Right lobe of liver (tissue), 6 donors: ENCODE data around the gene MMP13. TPM values are rescaled to one million over a fixed set of nuclear protein-coding genes. Genes with fewer than 3 reads are reported as not detected.
"Not testable (repeated sequence)": the region's sequence is repeated elsewhere in the genome, so short reads cannot be mapped to it uniquely, and the experiment has no call there.

Experiments
- ATAC-seq, 4 donors: fragments of 200-7000 bp; cut with Tn5 transposase; one replicate each; pipeline ENCODE4 v1.9.1; 2020; ENCODE audit warnings: mild to moderate bottlenecking in 4 of 4, moderate library complexity in 4 of 4
- DNase-seq, 3 donors: peaks; one replicate each; pipeline ENCODE4 v3.0.0-alpha.2; 2020
- H3K27ac ChIP-seq, 3 donors: fragments of 200-600 bp; one replicate each; pipeline ENCODE4 v1.8.0; 2022
- H3K27me3 ChIP-seq, 2 donors: fragments of 200-600 bp; one replicate each; pipeline ENCODE4 v1.8.0; 2022
- H3K36me3 ChIP-seq, 4 donors: fragments of 200-600 bp; sonication (generic) in 1 of 4; one replicate each; pipeline versions ENCODE4 v1.5.1 to v1.8.0; 2017 to 2022; ENCODE audit warnings: control low read depth in 1 of 4
- H3K4me1 ChIP-seq, 4 donors: fragments of 200-600 bp; sonication (generic) in 1 of 4; one replicate each; pipeline versions ENCODE4 v1.5.1 to v1.8.0; 2017 to 2022; ENCODE audit warnings: control low read depth in 1 of 4
- H3K4me3 ChIP-seq, 3 donors: fragments of 200-600 bp; one replicate each; pipeline ENCODE4 v1.8.0; 2022
- H3K9me3 ChIP-seq, 4 donors: fragments of 200-600 bp; sonication (generic) in 1 of 4; one replicate each; pipeline versions ENCODE4 v1.5.1 to v1.8.0; 2017 to 2022; ENCODE audit warnings: control low read depth in 1 of 4
- POLR2A ChIP-seq: fragments of 450-650 bp; IDR thresholded peaks from one replicate; pipeline ENCODE4 v1.6.1; 2017; ENCODE audit warnings: antibody characterized with exemption, mild to moderate bottlenecking
- WGBS: methylation state at CpG from one replicate; pipeline ENCODE4 v1.1.6; 2018; ENCODE audit warnings: low coverage, low lambda C conversion rate; ENCODE audit not compliant: insufficient coverage; ENCODE audit errors: missing lambda C conversion rate; 5-methylcytosine and 5-hydroxymethylcytosine counted together
- intact Hi-C, 2 donors: fragments of 100-400 bp; cut with DNase I; formaldehyde crosslinking; loops; one replicate each; pipeline versions ENCODE4 v1.11.2 to v1.14.1; 2022
- long read RNA-seq: library from polyadenylated mRNA; unstranded; transcript quantifications from one replicate; pipeline ENCODE4 v2.0.0, GENCODE V29; 2019
- total RNA-seq, 6 experiments: library from RNA; depleted of rRNA in 2 of 6; stranded (reverse); fragments of >200 nt in 2 of 6; fragmentation: NEBNext Ultra II Directional in 3 of 6; extraction: Animal tissue kit (Norgen Biotek cat#: 25700) in 3 of 6; gene quantifications; one replicate each; pipeline versions ENCODE4 v1.1.0 to v1.2.4, GENCODE V29; 2016 to 2023
- TF ChIP-seq, protein P1 (sequence below), 4 donors: fragments of 200-600 bp in 3 of 4; fragments of 450-650 bp in 1 of 4; IDR thresholded peaks; one replicate each; pipeline versions ENCODE4 v1.5.1 to v1.8.0; 2016 to 2022; ENCODE audit warnings: antibody characterized with exemption in 4 of 4, mild to moderate bottlenecking in 2 of 4
- donor health status: DM: no; HTN: yes; CAD: no.
- donor health status: DM: no; HTN: no; CAD: no.
- donor health status: DM: no; HTN: no; CAD: no.
- donor health status: DM: no; HTN: yes; CAD: no.
- donor health status: DM: no; HTN: yes; CAD: no.

MMP13 gene
- not detected for total RNA-seq
- long read RNA-seq, result 0 reads

DNA sequence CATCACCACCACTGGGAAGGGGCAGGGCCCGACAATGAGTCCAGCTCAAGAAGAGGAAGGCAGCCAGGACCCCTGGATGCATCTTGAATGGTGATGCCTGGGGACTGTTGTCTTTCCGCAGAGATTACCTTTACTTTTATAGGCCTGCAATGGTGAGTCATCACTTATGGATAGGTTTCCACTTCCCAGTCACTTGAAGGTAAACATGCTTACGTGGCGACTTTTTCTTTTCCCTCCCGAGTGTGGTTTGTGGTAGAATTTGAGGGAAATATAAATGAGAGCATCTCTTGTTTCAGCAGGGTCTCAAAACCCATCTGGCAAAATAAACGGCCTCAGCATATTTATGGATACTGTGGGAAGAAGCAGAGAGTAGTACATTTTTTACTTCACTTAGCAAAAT is at the start of gene MMP13:
TSS of gene MMP13 (minus strand) at position 109 of the 400 bp plus-strand sequence. CDS start at position 82, 27 bp downstream.
- Histone ChIP-seq H3K4me3 (no peak within 1 kb of the TSS), H3K9me3 (no peaks in the 10 kb centered on the region), H3K36me3 (no peaks in the 10 kb centered on the region), H3K27me3 (no peaks in the 10 kb centered on the region), H3K4me1 (no peaks in the 10 kb centered on the region), H3K27ac (no peak within 1 kb of the TSS)
- intact Hi-C loops, result no loop called here
- WGBS, result 69% methylated on average over 5 of the region's 6 CpGs
- DNase-seq (no peak), ATAC-seq (no peak)
- TF ChIP-seq, protein P1, sequence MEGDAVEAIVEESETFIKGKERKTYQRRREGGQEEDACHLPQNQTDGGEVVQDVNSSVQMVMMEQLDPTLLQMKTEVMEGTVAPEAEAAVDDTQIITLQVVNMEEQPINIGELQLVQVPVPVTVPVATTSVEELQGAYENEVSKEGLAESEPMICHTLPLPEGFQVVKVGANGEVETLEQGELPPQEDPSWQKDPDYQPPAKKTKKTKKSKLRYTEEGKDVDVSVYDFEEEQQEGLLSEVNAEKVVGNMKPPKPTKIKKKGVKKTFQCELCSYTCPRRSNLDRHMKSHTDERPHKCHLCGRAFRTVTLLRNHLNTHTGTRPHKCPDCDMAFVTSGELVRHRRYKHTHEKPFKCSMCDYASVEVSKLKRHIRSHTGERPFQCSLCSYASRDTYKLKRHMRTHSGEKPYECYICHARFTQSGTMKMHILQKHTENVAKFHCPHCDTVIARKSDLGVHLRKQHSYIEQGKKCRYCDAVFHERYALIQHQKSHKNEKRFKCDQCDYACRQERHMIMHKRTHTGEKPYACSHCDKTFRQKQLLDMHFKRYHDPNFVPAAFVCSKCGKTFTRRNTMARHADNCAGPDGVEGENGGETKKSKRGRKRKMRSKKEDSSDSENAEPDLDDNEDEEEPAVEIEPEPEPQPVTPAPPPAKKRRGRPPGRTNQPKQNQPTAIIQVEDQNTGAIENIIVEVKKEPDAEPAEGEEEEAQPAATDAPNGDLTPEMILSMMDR (IDR thresholded peaks at IDR 0.05), result no peak
- no peak for TF ChIP-seq POLR2A

DNA sequence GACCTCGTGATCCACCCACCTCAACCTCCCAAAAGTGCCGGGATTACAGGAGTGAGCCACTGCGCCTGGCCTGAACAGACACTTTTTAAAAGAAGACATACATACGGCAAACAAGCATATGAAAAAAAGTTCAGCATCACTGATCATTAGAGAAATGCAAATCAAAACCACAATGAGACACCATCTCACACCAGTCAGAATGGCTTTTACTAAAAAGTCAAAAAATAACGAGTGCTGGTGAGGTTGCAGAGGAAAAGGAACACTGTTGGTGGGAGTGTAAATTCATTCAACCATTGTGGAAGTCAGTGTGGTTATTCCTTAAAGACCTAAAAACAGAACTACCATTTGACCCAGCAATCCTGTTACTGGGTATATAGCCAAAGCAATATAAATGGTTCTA is 48.7 kb upstream of the MMP13 start:
- H3K27me3 ChIP-seq, H3K9me3 ChIP-seq, ATAC-seq, DNase-seq, H3K4me3 ChIP-seq, intact Hi-C loops, H3K36me3 ChIP-seq, H3K4me1 ChIP-seq, H3K27ac ChIP-seq: not testable (repeated sequence)
- 65% methylated on average over 5 of the region's 5 CpGs for WGBS

DNA sequence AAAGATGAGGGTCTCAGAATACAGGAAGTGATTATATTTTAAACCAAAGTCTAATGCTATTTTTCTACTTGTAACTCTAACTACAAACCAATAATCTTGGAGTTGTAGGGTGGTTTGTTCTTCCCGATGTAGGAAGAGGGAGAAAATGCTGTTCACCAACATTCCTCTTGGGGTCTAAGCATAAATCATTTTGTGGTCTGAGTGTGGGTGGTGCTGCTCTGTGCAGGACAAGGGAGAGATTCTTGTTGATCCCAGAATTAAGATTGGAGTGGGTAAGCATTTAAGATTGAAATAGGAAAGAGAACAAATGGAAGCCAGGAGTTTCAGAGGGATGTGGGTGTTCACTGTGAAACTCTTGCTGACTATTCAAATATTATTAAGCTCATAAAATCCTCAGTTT is 38.6 kb upstream of the MMP13 start:
- intact Hi-C loops, result no loop called here
- ATAC-seq (no peak), DNase-seq (no peak)
- Histone ChIP-seq H3K9me3 (no peaks in the 10 kb centered on the region), H3K27ac (no peak overlapping the region), H3K4me3 (no peak overlapping the region), H3K36me3 (no peaks in the 10 kb centered on the region), H3K4me1 (no peaks in the 10 kb centered on the region), H3K27me3 (no peaks in the 10 kb centered on the region)
- TF ChIP-seq, protein P1 (IDR thresholded peaks at IDR 0.05), result no peak
- TF ChIP-seq POLR2A, result no peak
- 60% methylated on average over 1 of the region's 1 CpG for WGBS

DNA sequence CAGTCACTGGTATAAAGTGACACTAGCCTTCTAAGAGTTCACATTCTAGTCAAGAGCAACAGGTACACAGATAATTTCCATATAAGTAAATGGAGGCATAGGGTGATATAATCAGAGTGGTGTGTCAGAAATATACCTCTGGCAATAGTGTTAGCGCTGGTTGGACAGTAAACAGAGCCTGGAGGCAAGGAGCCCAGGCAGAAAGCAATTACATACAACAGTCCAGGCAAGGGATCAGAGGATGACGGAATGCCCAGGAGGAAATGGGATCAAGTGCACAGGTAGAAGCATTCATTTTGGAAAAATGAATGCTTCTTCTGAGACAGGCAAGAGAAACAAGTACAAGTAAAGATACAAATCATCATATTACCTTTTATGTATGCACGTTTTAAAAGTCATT is 36.2 kb upstream of the MMP13 start:
- intact Hi-C loops, result no loop called here
- DNase-seq, result no peak
- TF ChIP-seq, protein P1 (IDR thresholded peaks at IDR 0.05), result no peak
- no peak for TF ChIP-seq POLR2A
- Histone ChIP-seq H3K27ac (no peak overlapping the region), H3K4me1 (no peaks in the 10 kb centered on the region), H3K27me3 (no peaks in the 10 kb centered on the region), H3K36me3 (no peaks in the 10 kb centered on the region), H3K9me3 (no peaks in the 10 kb centered on the region), H3K4me3 (no peak overlapping the region)
- ATAC-seq, result no peak
- 50% methylated on average over 3 of the region's 3 CpGs for WGBS

DNA sequence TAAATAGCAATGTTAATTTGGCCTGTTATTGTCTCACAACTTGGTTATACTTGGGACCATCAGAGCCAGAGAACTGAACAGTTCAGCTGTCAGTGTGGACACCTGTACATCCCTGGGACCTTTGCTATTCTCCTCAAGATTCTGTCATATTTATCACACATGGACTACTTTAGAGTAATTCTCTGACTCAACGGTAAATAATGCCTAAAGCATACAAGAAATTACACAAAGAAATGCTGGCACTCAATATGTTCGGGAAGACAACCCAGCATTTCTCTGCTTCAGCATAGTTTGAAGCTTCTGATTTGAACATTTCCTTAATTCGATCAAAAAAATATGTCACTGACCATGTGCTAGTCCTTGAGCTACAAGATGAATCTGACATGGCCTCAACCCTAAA is 34.6 kb upstream of the MMP13 start:
- no peak for DNase-seq
- intact Hi-C loops, result no loop called here
- Histone ChIP-seq H3K36me3 (no peaks in the 10 kb centered on the region), H3K27me3 (no peaks in the 10 kb centered on the region), H3K27ac (no peak overlapping the region), H3K9me3 (no peaks in the 10 kb centered on the region), H3K4me1 (no peaks in the 10 kb centered on the region), H3K4me3 (no peak overlapping the region)
- ATAC-seq, result no peak
- WGBS, result 90% methylated on average over 3 of the region's 3 CpGs
- no peak for TF ChIP-seq POLR2A
- TF ChIP-seq, protein P1 (IDR thresholded peaks at IDR 0.05), result no peak
